Measurements from ENCODE around the gene RYR2. TPM values are rescaled to one million over a fixed set of nuclear protein-coding genes. Genes with fewer than 3 reads are reported as not detected.
A peak's percentile ranks its signal among the peaks of the same experiment; 100 is the strongest.

The RYR2 gene
- polyA plus RNA-seq, 3 donors from 2014 or later: 0.12 to 0.18 TPM; not detected in 1

DNA sequence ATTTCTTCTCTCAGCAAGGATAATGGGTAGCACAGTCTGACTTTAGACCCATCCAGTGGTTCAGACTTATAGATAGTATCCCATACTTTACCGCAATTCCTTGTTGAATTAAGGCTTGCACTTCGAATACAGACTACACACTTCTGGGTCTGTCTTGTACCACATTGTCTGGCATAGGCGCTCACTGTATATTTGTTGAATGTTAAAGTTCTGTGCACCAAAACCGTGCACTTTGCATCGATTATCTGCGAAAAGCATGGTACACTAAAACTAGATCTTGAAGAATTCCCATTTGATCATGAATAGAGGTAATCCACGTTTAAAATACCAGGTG lies 556 bp upstream of the RYR2 start:
- Mint-ChIP-seq H3K27ac (no peak overlapping the region), H3K27me3 (ENCODE audit: low read depth in 3 of 3) (peaks cover 14 to 18% (median 17%) of the 10 kb centered on the region in 3 donors), H3K36me3 (peaks cover 0 to 3% (median 0%) of the 10 kb centered on the region in 3 donors), H3K4me1 (peaks cover 2 to 13% of the 10 kb centered on the region in 2 donors), H3K9me3 (peaks cover 0 to 4% (median 2%) of the 10 kb centered on the region in 6 donors), H3K4me3 (peak overlapping the region in 1 of 5 donors; percentile 52)
- no peak for DNase-seq

DNA sequence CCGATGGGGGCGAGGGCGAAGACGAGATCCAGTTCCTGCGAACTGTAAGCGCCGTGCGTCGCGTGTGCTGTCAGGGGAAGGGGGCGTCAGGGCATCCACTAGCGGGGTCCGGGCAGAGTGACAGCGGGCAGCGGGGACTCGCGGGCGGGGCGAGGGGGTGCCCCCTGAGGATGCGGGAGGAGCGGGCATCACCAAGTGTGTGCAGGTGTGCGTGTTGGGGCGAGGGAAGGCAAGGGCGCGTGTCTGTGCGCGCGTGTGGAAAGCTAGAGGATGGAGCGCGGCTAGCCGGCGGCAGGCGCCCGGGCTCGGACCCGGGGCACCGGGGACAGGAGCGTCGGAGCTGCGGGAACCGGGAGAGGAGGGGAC lies 525 bp downstream of the RYR2 start:
- H3K9me3 Mint-ChIP-seq: peaks cover 0 to 4% (median 2%) of the 10 kb centered on the region in 6 donors
- H3K4me1 Mint-ChIP-seq: peaks cover 2 to 13% of the 10 kb centered on the region in 2 donors
- H3K27me3 Mint-ChIP-seq (ENCODE audit: low read depth in 3 of 3): peaks cover 14 to 18% (median 17%) of the 10 kb centered on the region in 3 donors
- no peak overlapping the region for H3K4me3 Mint-ChIP-seq
- no peak for DNase-seq
- no peak overlapping the region for H3K27ac Mint-ChIP-seq
- peaks cover 0 to 3% (median 0%) of the 10 kb centered on the region in 3 donors for H3K36me3 Mint-ChIP-seq

DNA sequence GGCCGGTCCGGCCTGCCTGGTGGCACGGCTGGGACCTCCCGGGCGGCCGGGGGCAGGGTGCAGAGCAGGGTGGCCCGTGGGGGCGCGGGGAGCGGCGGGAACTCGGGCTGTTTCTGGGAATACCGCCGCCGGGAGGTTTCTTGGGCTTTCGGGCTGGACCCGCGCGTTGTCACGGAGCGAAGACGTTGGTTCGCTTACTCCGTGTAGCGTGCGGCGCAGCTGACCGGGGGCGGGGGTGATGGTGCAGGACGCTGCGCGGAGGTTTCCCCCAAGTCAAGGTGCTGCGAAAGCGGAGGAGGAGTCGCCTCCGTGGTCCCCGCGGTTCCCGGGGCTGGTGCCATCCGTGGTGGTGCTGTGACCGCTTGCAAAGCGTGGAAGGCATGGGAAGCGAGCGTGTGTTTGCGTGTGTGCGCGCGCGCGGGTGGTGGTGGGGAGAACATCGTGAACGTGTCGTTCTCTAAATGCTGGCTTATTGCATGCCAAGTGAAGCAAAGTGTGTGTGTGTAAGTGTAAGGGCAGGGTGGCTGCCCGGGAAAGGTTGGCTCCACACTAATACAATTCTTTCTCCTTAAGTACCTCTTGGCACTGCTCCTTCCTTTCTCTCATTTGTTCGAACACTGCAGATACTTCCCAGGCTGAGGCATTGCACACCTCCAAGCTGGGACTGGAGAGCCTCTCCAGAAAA lies 1.1 kb downstream of the RYR2 start:
- Mint-ChIP-seq H3K4me1 (peaks cover 2 to 13% of the 10 kb centered on the region in 2 donors), H3K27ac (no peak overlapping the region), H3K4me3 (no peak overlapping the region), H3K9me3 (peaks cover 0 to 4% (median 2%) of the 10 kb centered on the region in 6 donors), H3K36me3 (peaks cover 0 to 3% (median 0%) of the 10 kb centered on the region in 3 donors), H3K27me3 (ENCODE audit: low read depth in 3 of 3) (peaks cover 14 to 18% (median 17%) of the 10 kb centered on the region in 3 donors)
- DNase-seq: no peak

DNA sequence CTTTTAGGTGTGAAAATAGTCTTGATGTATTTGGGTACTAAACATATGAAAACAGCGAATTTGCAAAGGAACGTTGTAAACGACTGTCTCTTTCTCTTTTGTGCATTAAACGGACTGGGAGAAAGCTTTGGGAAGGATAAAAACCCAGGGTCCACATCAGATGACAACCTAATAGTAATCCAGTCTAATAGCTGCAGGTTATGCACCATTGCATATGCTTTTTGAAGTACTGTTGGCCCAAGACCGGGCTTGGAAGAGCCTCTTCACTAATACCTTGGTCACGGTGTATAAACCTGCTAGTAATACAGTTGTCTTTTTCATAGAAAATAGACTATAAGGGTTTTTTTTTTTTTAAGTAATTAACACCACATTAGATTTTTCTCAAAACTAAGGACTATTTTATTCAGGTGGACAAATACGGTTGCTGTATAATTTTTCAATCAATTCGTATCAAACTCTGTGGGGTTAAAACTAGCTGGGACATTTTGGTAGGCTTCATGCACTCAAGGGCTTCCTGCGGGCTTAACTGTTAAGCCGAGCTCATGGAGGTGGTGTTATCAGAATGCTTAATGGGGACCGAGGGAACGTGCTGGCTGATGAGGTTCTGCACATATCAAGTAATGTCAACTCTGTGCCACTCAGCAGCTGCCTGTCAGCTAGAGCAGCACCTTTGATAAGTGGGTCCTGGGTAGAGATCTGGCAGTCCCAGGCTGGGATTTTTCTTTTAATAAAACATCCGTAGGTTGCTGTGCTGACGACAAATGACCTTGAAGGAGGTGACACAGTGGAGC lies 2.1 kb downstream of the RYR2 start:
- peaks cover 2 to 13% of the 10 kb centered on the region in 2 donors for H3K4me1 Mint-ChIP-seq
- peak overlapping the region in 1 of 5 donors; percentile 33 for H3K4me3 Mint-ChIP-seq
- no peak overlapping the region for H3K27ac Mint-ChIP-seq
- H3K36me3 Mint-ChIP-seq: peaks cover 0 to 3% (median 0%) of the 10 kb centered on the region in 3 donors
- DNase-seq: no peak
- peaks cover 14 to 18% (median 14%) of the 10 kb centered on the region in 3 donors for H3K27me3 Mint-ChIP-seq (ENCODE audit: low read depth in 3 of 3)
- H3K9me3 Mint-ChIP-seq: peaks cover 0 to 4% (median 2%) of the 10 kb centered on the region in 6 donors

DNA sequence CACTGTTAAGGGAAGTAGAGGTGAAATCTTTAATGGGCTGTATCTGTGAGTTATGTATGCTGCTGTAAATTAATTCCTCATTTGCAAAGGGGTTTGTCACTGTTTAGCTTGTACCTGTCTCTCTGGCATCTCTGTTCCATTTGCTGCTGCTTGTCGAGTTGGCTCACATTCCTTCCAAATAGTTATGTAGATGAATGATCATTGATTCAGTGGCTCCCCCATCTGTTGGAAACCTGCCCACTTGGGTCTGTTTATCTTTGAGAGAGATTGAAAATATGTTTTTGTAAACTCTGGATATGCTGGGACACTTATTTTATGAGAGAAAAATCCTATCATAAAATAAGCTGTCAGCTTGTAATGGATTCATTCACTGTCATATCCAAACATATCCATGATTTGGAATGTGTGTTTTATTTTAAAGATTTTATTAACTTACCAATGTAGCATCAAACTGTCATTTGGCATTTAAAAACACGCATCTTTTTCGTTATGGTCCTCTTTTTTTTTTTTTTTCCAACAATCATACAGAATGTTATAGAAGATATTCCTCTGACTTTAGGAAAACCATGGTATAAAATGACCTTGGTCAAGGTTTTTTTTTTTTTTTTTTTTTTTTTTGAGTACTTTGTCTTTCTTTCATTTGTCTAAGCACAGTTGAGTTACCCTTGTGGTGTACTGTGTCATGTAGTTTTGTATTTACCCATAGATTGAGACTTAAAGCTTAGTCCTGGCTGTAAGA lies 3.5 kb downstream of the RYR2 start:
- Mint-ChIP-seq H3K27me3 (ENCODE audit: low read depth in 3 of 3) (peaks cover 14 to 20% (median 14%) of the 10 kb centered on the region in 3 donors), H3K9me3 (peaks cover 0 to 4% (median 2%) of the 10 kb centered on the region in 6 donors), H3K27ac (no peak overlapping the region)

DNA sequence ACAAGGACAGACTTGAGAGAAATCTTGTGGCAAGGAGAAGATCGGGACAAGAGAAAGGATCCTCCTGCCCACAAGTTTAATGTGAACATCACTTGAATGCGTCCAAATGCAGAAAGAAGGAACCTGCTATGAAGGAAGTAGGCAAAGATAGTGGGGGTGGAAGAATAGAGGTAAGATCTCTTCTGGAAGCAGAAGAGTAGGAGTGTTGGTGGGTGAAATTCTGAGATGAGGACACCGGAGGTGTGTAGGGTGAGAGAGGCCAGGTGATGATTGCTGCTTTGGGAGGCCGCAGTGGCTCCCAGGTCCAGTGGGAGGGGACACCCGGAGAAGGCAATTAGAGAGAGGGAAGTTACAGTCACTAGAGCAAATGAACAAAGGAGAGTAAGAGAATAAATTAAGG lies 6.8 kb downstream of the RYR2 start:
- no peak overlapping the region for H3K4me3 Mint-ChIP-seq
- H3K27me3 Mint-ChIP-seq (ENCODE audit: low read depth in 3 of 3): peaks cover 3 to 10% (median 5%) of the 10 kb centered on the region in 3 donors
- H3K9me3 Mint-ChIP-seq: peaks cover 0 to 2% (median 0%) of the 10 kb centered on the region in 6 donors
- no peak for DNase-seq
- peaks cover 0 to under 1% of the 10 kb centered on the region in 2 donors for H3K4me1 Mint-ChIP-seq
- no peak overlapping the region for H3K27ac Mint-ChIP-seq
- no peaks in the 10 kb centered on the region for H3K36me3 Mint-ChIP-seq

More for the DNA sequence above, 3.5 kb downstream of the RYR2 start:
- Mint-ChIP-seq H3K4me1 (peaks cover 2 to 13% of the 10 kb centered on the region in 2 donors), H3K4me3 (no peak overlapping the region), H3K36me3 (peaks cover 0 to 3% (median 0%) of the 10 kb centered on the region in 3 donors)
- no peak for DNase-seq

DNA sequence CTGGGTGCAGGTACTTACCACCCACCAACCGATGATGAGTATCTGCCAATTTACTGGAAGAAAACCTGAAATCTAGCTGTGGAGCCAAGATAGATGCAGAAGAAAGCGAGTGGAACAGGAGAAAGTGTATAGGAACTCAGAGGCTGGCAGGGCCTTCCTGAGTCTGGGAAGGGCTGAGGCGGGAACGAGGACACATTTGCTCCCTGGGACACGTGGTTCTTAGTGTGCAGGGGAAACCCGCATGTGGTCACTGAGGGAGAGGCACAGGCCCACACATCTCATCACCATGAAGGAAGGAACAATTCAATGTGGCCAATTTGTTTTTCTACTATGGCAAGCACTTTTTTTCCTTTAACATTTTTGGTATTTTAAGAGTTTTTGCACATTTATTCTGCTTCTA lies 8.2 kb downstream of the RYR2 start:
- peaks cover 3 to 5% (median 4%) of the 10 kb centered on the region in 3 donors for H3K27me3 Mint-ChIP-seq (ENCODE audit: low read depth in 3 of 3)
- no peaks in the 10 kb centered on the region for H3K4me1 Mint-ChIP-seq
- peaks cover 0 to 2% (median 0%) of the 10 kb centered on the region in 6 donors for H3K9me3 Mint-ChIP-seq
- DNase-seq: no peak
- H3K36me3 Mint-ChIP-seq: no peaks in the 10 kb centered on the region
- H3K4me3 Mint-ChIP-seq: no peak overlapping the region
- H3K27ac Mint-ChIP-seq: no peak overlapping the region

DNA sequence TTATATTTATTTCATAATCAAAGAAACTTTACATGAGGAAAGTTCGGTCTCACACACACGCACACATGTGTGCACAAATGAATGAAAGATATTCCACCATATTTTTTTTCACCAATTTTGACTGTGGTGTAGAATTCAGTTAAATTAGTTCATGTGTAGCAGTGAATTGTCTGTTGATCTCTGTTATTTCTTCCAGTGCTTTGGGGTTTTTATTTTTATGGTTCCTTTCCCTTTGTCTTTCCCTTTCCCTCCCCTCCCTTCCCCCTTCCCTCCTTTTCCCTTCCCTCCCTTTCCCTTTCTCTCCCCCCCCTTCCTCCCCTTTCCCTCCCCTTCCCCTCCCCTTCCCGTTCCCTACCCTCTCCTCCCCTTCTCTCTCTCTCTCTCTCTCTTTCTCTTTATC lies 8.9 kb downstream of the RYR2 start:
- peaks cover 0 to 3% (median 0%) of the 10 kb centered on the region in 6 donors for H3K9me3 Mint-ChIP-seq
- H3K36me3 Mint-ChIP-seq: no peaks in the 10 kb centered on the region
- no peak overlapping the region for H3K27ac Mint-ChIP-seq
- no peaks in the 10 kb centered on the region for H3K4me1 Mint-ChIP-seq
- H3K27me3 Mint-ChIP-seq (ENCODE audit: low read depth in 3 of 3): peaks cover 0 to 4% (median 3%) of the 10 kb centered on the region in 3 donors
- no peak for DNase-seq
- no peak overlapping the region for H3K4me3 Mint-ChIP-seq

DNA sequence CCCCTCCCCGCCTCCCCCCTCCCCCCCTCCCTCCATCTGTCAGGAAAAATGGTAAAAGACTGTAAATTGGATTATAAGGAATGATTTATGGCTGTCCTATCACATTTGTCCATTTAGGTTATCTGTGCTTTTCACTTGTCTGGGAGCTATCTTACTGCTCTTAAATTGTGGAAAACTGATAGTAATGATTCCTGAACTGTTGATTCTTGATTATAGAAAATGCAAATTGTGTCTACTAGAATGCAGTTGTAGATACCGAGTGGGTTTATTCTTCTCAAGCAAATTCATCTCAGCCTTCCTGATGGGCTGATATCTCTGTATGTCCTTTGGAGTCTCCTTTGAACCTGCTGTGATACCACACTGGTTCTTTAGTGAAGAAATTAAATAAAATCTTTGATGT lies 12.3 kb downstream of the RYR2 start:
- Mint-ChIP-seq H3K27me3 (ENCODE audit: low read depth in 3 of 3) (peaks cover 0 to 4% (median 3%) of the 10 kb centered on the region in 3 donors), H3K27ac (no peak overlapping the region), H3K36me3 (no peaks in the 10 kb centered on the region), H3K4me1 (no peaks in the 10 kb centered on the region), H3K4me3 (no peak overlapping the region), H3K9me3 (peaks cover 0 to 5% (median 1%) of the 10 kb centered on the region in 6 donors)
- no peak for DNase-seq

DNA sequence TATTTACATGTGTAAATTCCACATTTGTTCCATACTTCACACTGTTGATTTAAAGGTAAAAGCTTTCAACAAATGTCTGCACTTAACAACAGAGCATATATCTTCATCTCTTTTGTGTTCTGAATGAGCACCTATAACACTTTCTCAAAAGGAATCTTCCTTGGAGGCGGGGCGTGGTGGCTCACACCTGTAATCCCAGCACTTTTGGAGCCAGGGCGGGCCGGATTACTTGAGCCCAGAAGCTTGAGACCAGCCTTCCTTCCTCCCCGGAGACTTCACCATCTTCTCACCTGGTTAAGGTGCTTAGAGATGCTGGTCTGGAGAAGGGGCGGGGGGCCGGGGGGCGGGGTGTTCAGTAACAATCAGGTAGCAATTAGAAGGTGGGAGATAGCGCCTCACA lies 16.5 kb downstream of the RYR2 start:
- no peak overlapping the region for H3K27ac Mint-ChIP-seq
- DNase-seq: no peak
- peaks cover 0 to 5% (median 0%) of the 10 kb centered on the region in 6 donors for H3K9me3 Mint-ChIP-seq
- H3K4me3 Mint-ChIP-seq: no peak overlapping the region
- H3K27me3 Mint-ChIP-seq (ENCODE audit: low read depth in 3 of 3): peaks cover 1 to 3% (median 2%) of the 10 kb centered on the region in 3 donors
- H3K4me1 Mint-ChIP-seq: no peaks in the 10 kb centered on the region
- H3K36me3 Mint-ChIP-seq: no peaks in the 10 kb centered on the region

DNA sequence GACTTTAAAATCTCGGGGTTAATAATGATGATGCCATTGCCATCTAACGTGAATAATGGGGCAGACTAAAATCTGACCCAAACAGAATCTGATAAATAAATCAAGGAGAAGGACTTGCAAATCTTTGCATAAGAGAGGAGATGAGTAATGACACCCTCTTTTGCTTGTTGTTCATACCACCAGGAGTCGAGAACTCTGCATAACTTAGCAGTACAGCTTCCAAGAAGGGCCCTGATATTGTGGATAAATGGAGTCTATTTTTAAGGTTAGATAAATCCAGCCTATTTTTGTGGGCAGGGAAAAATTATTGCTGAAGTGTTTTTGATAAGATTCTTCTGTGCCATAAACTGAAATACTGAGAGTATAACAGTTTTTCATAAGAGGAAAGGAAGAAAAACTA lies 17.3 kb downstream of the RYR2 start:
- H3K27me3 Mint-ChIP-seq (ENCODE audit: low read depth in 3 of 3): peaks cover 2 to 3% (median 3%) of the 10 kb centered on the region in 3 donors
- no peak for DNase-seq
- no peak overlapping the region for H3K27ac Mint-ChIP-seq
- no peaks in the 10 kb centered on the region for H3K4me1 Mint-ChIP-seq
- H3K36me3 Mint-ChIP-seq: no peaks in the 10 kb centered on the region
- no peak overlapping the region for H3K4me3 Mint-ChIP-seq
- H3K9me3 Mint-ChIP-seq: peaks cover 0 to 5% (median 0%) of the 10 kb centered on the region in 6 donors

DNA sequence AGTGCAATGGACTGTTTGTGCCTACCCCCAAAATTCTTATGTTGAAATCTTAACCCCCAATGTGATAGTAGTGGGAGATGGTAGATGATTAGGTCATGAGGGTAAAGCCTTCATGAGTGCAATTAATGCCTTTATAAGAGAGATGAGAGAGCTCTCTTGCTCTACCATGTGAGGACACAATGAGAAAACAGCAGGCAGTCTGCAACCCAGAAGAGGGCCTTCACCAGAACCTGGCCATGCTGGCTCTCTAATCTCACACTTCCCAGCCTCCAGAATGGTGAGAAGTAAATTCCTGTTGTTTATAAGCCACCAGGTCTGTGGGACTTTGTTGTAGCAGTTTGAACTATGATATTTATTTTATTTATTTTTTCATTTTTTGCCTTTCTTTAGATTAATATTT lies 21.0 kb downstream of the RYR2 start:
- Mint-ChIP-seq H3K27ac (no peak overlapping the region), H3K4me1 (no peaks in the 10 kb centered on the region), H3K27me3 (ENCODE audit: low read depth in 3 of 3) (peaks cover 0 to 5% (median 3%) of the 10 kb centered on the region in 3 donors), H3K9me3 (peaks cover 0 to 8% (median 2%) of the 10 kb centered on the region in 6 donors), H3K36me3 (no peaks in the 10 kb centered on the region), H3K4me3 (no peak overlapping the region)
- no peak for DNase-seq

DNA sequence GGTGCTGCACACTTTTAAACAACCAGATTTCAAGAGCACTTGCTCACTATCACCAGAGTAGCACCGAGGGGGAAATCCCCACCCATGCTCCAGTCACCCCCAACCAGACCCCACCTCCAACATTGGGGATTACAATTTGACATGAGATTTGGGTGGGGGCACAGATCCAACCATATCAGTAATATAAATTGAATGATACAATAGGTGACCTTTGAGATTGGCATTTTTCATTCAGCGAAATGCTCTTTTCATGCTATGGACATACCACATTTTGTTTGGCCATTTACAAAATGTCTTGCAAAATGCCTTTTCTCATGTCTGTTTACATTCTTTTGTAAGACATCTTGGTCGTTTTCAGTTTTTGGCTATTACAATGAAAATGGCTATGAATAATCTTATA lies 23.9 kb downstream of the RYR2 start:
- peaks cover 0 to 5% (median 3%) of the 10 kb centered on the region in 3 donors for H3K27me3 Mint-ChIP-seq (ENCODE audit: low read depth in 3 of 3)
- H3K9me3 Mint-ChIP-seq: peaks cover 0 to 8% (median 3%) of the 10 kb centered on the region in 6 donors
- no peaks in the 10 kb centered on the region for H3K4me1 Mint-ChIP-seq
- no peak for DNase-seq
- no peaks in the 10 kb centered on the region for H3K36me3 Mint-ChIP-seq
- H3K27ac Mint-ChIP-seq: no peak overlapping the region
- H3K4me3 Mint-ChIP-seq: no peak overlapping the region

Data from immature natural killer cell (primary cell).